GM12865 (cell line): Measurements from ENCODE around the gene UBASH3A.

Source experiments
- DNase-seq: peaks from one replicate; pipeline ENCODE4 v3.0.0; 2010; ENCODE audit warnings: low read depth
- H3K4me3 ChIP-seq: 2 replicates; pipeline ENCODE4 v1.5.1; 2011; ENCODE audit warnings: mild to moderate bottlenecking, low read depth, low read length, control low read depth
- TF ChIP-seq, protein P1 (sequence below): IDR thresholded peaks from 2 replicates; pipeline ENCODE4 v1.5.1; 2011; ENCODE audit warnings: low read length, control low read depth, low read depth, inconsistent platforms; ENCODE audit not compliant: insufficient read depth; ENCODE audit errors: missing control alignments

The UBASH3A gene

DNA sequence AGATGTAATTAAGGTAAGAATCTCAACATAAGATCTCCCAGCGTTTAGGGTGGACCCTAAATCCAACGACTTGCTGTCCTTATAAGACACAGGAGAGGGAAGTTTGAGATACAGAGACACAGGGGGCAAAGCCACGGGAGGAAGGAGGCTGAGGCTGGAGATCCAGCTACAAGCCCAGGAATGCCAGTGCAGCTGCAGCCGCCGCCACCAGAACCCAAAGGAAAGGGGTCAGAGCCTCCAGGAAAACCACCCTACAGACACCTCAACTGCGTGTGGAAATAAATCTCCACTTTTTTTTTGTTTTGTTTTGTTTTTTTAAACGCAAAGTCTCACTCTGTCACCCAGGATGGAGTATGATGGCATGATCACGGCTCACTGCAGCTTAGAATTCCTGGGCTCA, 25.3 kb upstream of the UBASH3A start:
- TF ChIP-seq, protein P1, sequence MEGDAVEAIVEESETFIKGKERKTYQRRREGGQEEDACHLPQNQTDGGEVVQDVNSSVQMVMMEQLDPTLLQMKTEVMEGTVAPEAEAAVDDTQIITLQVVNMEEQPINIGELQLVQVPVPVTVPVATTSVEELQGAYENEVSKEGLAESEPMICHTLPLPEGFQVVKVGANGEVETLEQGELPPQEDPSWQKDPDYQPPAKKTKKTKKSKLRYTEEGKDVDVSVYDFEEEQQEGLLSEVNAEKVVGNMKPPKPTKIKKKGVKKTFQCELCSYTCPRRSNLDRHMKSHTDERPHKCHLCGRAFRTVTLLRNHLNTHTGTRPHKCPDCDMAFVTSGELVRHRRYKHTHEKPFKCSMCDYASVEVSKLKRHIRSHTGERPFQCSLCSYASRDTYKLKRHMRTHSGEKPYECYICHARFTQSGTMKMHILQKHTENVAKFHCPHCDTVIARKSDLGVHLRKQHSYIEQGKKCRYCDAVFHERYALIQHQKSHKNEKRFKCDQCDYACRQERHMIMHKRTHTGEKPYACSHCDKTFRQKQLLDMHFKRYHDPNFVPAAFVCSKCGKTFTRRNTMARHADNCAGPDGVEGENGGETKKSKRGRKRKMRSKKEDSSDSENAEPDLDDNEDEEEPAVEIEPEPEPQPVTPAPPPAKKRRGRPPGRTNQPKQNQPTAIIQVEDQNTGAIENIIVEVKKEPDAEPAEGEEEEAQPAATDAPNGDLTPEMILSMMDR: no peak
- H3K4me3 ChIP-seq: no peak overlapping the region
- DNase-seq: no peak

DNA sequence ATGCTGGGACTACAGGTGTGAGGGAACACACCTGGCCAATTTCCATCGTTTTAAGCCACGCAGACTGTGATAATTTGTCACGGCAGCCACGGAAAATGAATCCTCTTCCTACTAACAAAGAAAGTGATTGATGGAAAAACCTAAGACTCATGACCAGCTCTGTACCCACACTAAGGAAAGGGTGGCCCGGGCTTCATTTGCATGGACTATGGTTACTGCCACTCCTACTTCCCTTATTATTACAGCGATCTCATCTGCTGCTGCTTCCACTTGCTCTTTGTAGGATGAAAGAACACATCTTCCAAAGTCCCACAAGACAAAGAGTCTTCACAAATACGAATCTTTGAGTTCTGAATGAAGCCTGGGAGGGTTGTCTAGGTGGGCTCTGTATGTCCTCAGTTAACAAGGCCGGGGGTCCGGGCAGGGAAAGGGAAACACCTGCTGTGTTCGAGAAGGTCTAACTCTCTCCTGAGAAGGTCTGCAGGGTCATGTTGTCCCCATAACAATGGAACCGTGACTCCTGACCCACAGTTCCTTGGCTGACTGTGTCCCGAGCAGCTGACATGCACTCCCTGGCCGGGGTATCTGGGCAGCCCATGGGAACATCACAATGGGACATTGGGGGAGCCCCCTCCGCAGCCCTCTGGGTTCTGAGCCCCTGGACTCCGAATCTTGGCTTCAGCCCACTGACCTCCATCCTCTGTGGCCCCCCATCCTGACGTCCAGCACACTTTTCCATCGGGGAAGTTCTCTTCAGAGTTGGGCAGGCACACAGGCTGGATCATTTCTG, 24.1 kb upstream of the UBASH3A start:
- no peak overlapping the region for H3K4me3 ChIP-seq
- TF ChIP-seq, protein P1: no peak
- no peak for DNase-seq

DNA sequence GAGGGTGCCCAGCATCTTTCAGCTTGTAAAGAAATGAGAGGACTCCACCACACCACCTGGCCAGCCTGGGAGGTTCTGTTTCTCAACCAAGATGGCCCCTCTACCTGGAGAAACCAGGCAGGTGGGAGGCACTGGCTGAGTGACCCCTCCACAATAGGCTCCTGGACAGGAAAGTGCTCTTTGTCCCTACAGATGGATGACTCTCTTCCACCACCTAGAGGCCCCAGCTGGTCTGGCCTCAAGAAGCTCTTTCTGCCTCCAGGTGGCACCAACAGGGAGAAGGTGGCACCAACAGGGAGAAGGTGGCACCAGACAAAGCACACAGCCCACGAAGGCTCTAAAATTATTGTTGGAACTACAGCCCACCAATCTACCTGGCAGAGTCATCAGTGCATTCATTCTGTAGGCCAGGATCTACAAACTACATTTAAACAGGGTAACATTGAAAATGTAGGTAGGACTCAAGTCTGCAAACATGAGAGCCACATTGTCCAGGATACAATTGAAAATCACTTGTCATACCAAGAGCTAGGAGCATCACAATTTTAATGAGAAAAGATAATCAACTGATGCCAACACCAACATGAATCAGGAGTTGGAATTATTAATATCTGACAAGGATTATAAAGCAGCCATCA, 22.2 kb upstream of the UBASH3A start:
- TF ChIP-seq, protein P1: peak; percentile 59
- no peak overlapping the region for H3K4me3 ChIP-seq
- DNase-seq: peak; percentile 66

DNA sequence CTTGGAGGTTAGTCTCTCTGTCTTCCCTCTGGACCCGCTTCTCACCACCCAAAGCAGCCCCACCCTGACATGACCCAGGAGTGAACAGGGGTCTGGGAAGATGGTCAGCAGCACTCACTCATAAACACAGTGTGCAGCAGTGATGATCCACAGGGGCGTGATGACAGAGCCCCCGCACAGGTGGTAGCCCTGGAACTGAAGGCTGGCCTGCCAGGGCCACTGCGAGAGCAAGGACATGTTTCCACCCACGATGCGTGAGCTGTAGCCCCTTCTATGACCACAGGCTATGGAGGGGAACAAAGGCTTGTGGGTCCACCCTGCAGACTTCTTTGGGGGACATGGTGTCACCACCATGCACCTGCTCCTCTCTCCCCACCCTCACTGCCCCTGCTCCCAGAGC, 20.8 kb upstream of the UBASH3A start:
- no peak overlapping the region for H3K4me3 ChIP-seq
- TF ChIP-seq, protein P1: no peak
- DNase-seq: no peak

DNA sequence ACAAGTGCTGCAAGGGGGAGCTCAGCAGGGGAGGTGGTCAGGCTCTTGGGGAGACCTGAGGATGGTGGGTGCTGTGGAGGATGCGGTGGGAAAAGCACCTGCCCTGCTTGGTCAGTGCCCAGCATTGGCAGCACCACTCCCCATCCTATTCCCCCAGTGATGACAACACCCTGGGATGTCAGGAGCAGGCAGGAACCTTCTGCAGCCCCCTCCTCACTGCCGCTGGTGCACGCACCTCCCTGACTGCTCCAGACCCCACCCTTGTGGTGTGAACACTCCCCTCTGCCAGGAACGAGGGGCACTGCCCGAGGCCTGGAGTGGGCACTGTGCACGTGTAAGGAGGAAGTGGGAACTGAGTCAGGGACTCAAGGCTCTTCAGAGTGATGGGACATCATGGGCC, 20.4 kb upstream of the UBASH3A start:
- TF ChIP-seq, protein P1: no peak
- no peak overlapping the region for H3K4me3 ChIP-seq
- no peak for DNase-seq

DNA sequence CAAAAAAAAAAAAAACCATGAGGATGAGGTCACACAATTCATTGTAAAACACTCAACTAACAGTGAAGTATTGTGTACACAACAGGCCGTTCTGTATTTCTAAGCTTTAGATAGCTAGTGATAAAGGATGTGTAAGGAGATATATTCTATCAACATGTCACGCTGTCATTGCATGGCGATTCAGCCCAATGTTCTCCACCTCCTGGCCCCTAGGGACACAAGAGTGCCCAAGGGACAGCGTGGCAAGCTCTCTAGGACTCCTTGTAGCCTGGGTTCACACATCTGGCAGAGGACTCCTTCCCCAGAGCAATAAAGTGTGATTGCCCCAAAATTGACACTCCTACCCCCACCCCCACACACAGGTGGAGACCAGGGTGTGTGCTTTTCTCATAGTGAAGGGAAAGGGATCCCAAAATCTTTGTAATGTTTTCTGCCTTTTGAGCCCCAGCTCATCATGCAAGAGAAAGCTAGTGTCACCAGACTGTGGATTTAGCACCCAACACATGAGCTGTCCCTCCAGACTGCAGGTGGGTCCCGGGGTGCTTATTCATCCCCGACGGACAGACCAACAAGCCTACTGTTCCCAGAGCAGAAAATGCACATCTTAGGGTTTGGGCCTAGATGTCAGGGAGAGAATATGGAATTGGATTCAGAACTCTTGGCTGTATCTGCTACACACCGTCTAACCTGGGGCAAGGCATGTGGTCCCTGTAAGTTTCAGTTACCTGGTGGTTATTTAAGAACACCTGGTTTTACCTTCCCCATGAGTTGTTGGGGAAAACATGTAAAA, 19.4 kb upstream of the UBASH3A start:
- TF ChIP-seq, protein P1: no peak
- no peak overlapping the region for H3K4me3 ChIP-seq
- no peak for DNase-seq
